ENCODE results near the gene TMC6.
A peak's percentile ranks its signal among the peaks of the same experiment; 100 is the strongest.

Gene TMC6

GRCh38 chr17:78128551-78129350 lies at the start of gene TMC6:
Gene TMC6 (minus strand): TSS chr17:78128755. CDS start chr17:78126832, 1,923 bp downstream.
- peak; percentile 43 for DNase-seq

GRCh38 chr17:78176548-78177025 lies 48.0 kb upstream of the TMC6 start:
- DNase-seq, result no peak

GRCh38 chr17:78175643-78175981 lies 47.1 kb upstream of the TMC6 start:
- no peak for DNase-seq

- DNase-seq, result no peak
Measured at GRCh38 chr17:78174870-78175642, 46.5 kb upstream of the TMC6 start.

- DNase-seq, result no peak
Measured at GRCh38 chr17:78174346-78174869, 45.9 kb upstream of the TMC6 start.

GRCh38 chr17:78173097-78173715 lies 44.7 kb upstream of the TMC6 start:
- no peak for DNase-seq

GRCh38 chr17:78172249-78173051 lies 43.9 kb upstream of the TMC6 start:
- DNase-seq, result peak; percentile 33

GRCh38 chr17:78171591-78172248 lies 43.2 kb upstream of the TMC6 start:
- peak; percentile 33 for DNase-seq

- no peak for DNase-seq
Measured at GRCh38 chr17:78170692-78171590, 42.4 kb upstream of the TMC6 start.

GRCh38 chr17:78168903-78169793 lies 40.6 kb upstream of the TMC6 start:
- DNase-seq, result no peak

GRCh38 chr17:78168242-78168902 lies 39.8 kb upstream of the TMC6 start, which contains the start of gene SYNGR2:
Gene SYNGR2 (plus strand): TSS chr17:78168581. CDS start chr17:78168617, 36 bp downstream.
- peak; percentile 24 for DNase-seq

GRCh38 chr17:78166416-78166815 lies 37.9 kb upstream of the TMC6 start:
- no peak for DNase-seq

- no peak for DNase-seq
Measured at GRCh38 chr17:78164748-78165607, 36.4 kb upstream of the TMC6 start.

GRCh38 chr17:78163881-78164747 lies 35.6 kb upstream of the TMC6 start:
- no peak for DNase-seq

- DNase-seq, result no peak
Measured at GRCh38 chr17:78159575-78160158, 31.1 kb upstream of the TMC6 start.
